H54 (cell line): Measurements from ENCODE around the gene SRCIN1.
A peak's percentile ranks its signal among the peaks of the same experiment; 100 is the strongest.

Experiments
- DNase-seq: peaks from one replicate; pipeline ENCODE4 v3.0.0; 2011; ENCODE audit warnings: low spot score, mixed read lengths; ENCODE audit not compliant: insufficient read length
- FAIRE-seq: peaks from 3 replicates; lab custom pipeline; 2011; peaks lifted over from hg19 to GRCh38; lab: Jason Lieb, UNC
- POLR2A ChIP-seq: IDR thresholded peaks from 2 replicates; pipeline ENCODE4 v1.6.1; 2011; ENCODE audit warnings: low read depth, mild to moderate bottlenecking, low read length

The SRCIN1 gene

GRCh38 chr17:38586788-38587187 is 19.0 kb downstream of the SRCIN1 start:
- FAIRE-seq (no peak), DNase-seq (no peak)
- no peak for TF ChIP-seq POLR2A

GRCh38 chr17:38585918-38586529 is 19.7 kb downstream of the SRCIN1 start:
- DNase-seq: no peak
- FAIRE-seq: no peak
- TF ChIP-seq POLR2A: no peak

GRCh38 chr17:38585056-38585917 is 20.5 kb downstream of the SRCIN1 start:
- FAIRE-seq (no peak), DNase-seq (peak; percentile 68)
- no peak for TF ChIP-seq POLR2A

DNA sequence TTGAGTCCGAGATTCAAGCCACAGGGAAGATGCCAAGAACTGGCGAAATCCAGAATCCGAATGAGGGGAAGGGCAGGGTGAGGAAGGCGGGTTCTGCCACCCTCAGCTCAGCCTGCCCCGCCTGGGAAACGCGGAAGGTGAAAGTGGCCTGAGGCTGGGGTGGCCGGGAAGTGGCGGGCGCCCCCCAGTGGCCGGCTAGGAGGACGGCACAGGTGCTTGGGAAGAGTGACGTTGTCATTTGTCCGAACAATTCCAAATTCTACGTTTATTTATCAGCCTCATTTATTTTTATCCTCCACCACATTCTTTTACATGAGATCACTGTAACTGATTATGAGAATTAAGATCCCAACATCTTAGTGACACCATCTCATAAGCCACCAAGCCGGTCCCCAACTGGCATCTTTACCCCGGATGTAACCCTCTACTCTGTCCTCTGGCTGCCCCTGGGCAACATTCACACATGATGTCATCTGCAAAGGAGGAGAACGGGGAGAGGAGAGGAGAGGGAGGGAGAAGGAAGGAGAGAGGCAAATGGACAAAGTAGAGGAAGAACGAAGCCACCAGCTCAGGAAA is 21.3 kb downstream of the SRCIN1 start:
- DNase-seq (peak; percentile 86), FAIRE-seq (no peak)
- no peak for TF ChIP-seq POLR2A

- FAIRE-seq: no peak
- TF ChIP-seq POLR2A: no peak
- no peak for DNase-seq
These were observed 21.9 kb downstream of the SRCIN1 start for GRCh38 chr17:38583828-38584349.

GRCh38 chr17:38583176-38583575 is 22.6 kb downstream of the SRCIN1 start:
- no peak for DNase-seq
- TF ChIP-seq POLR2A: no peak
- FAIRE-seq: no peak

GRCh38 chr17:38582069-38582468 is 23.7 kb downstream of the SRCIN1 start:
- FAIRE-seq (no peak), DNase-seq (no peak)
- no peak for TF ChIP-seq POLR2A

- DNase-seq (peak; percentile 87), FAIRE-seq (no peak)
- TF ChIP-seq POLR2A: no peak
These were observed 25.8 kb downstream of the SRCIN1 start for GRCh38 chr17:38579934-38580333.

DNA sequence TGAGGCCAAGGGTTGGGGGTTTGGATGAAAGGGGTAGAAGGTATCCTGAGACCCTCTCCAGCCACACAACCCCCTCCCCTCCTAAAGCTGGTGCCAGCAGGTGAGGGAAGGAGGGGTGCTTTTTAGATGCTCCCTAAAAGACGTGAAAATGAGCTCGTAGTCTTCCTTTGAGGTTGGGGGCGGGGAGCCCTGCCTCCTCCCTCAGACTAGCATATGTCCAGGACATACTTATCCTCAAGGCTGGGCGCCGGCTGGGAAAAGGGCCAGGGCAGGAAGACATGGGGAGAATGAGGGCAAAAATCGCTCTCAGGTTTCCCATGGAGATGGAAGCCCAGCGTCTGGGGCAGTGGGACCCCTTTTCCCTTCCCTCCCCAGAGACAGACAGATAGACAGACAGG is 26.7 kb downstream of the SRCIN1 start:
- no peak for DNase-seq
- TF ChIP-seq POLR2A: no peak
- FAIRE-seq: no peak

DNA sequence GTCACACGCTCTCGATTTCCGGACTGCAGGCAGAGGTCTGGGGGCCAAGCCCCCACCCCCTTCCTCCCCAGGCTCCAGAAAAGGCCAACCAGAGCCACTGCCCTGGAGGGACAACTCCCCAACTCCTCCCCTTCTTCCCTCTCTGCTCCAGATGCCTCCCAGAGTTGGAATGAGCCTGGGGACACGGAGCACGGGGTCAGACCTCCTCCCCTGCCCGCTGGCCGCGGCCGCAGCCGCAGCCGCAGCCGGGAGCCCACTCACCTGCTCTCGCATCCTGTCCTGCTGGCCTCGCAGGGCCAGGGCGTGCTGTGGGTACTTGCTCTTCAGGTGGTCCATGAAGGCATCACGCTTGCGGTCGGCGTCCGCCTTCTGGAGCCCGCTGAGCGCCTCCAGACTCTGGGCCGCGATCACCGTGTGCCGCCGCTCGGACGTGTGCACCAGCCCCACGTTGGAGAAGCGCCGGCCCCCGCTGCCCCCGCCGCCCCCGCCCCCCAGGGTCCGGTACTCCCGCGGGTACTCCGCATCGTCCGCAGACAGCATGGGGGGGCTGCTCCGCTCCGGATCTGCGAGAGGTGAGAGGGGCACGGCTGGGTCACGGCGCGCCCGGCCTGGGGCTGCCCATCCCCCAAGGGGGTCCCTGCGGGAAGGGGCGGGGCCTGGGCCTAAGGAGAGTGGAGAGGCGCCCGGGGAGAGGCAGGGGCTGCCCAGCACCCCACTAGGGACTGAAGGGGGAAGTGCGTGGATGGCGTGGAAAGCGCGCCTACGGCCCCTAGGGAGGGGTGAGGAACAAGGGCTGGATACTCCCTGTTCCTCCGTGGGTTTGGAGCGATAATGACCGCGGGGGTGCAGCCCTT is 27.3 kb downstream of the SRCIN1 start:
- no peak for TF ChIP-seq POLR2A
- FAIRE-seq: no peak

GRCh38 chr17:38577645-38578173 is 28.0 kb downstream of the SRCIN1 start:
- DNase-seq (no peak), FAIRE-seq (no peak)
- no peak for TF ChIP-seq POLR2A

More for the DNA sequence above, 27.3 kb downstream of the SRCIN1 start:
- no peak for DNase-seq

- DNase-seq (no peak), FAIRE-seq (no peak)
- no peak for TF ChIP-seq POLR2A
These were observed 28.5 kb downstream of the SRCIN1 start for GRCh38 chr17:38577244-38577643.

- no peak for TF ChIP-seq POLR2A
- no peak for FAIRE-seq
- no peak for DNase-seq
These were observed 30.0 kb downstream of the SRCIN1 start for GRCh38 chr17:38575781-38576180.
